MM.1S (cell line): ENCODE data around the gene GATAD2A.

Source experiments
- CTCF ChIP-seq: fragments of 300-600 bp; sonication (generic); IDR thresholded peaks from 2 replicates; pipeline ENCODE4 v1.5.1; 2016; ENCODE audit warnings: antibody characterized with exemption, low read length, mixed read lengths
- EZH2phosphoT487 ChIP-seq: fragments of 300-600 bp; sonication (generic); IDR thresholded peaks from 2 replicates; pipeline ENCODE4 v1.6.1; 2018; ENCODE audit warnings: antibody characterized with exemption, low read length

DNA sequence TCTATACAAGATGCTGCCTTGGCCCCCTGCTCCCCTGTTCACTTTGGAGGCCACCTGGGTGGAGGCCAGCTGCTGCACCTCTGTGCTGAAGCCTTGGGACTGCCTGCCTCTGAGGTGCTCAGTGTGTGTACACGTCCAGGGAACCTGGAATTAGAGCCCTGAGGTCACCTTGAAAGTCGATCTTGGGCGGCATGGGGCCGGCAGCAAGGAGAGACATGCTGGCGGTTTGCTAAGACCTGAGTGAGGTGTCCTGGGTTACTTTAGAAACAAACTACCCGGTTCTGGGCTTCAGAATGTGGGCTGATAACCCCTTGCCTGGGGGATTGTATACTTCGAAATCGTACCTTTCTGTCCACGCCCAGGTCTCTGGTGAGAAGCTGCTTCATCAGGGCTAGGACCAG, 84.3 kb downstream of the GATAD2A start:
- TF ChIP-seq CTCF: no peak
- TF ChIP-seq EZH2phosphoT487: no peak
